ENCODE results near the gene DUS2. TPM values are rescaled to one million over a fixed set of nuclear protein-coding genes. Genes with fewer than 3 reads are reported as not detected.
"Not testable (repeated sequence)": the region's sequence is repeated elsewhere in the genome, so short reads cannot be mapped to it uniquely, and the experiment has no call there.

Gene DUS2
- total RNA-seq, 1 experiment from 2014 or later: 23.7 TPM

DNA sequence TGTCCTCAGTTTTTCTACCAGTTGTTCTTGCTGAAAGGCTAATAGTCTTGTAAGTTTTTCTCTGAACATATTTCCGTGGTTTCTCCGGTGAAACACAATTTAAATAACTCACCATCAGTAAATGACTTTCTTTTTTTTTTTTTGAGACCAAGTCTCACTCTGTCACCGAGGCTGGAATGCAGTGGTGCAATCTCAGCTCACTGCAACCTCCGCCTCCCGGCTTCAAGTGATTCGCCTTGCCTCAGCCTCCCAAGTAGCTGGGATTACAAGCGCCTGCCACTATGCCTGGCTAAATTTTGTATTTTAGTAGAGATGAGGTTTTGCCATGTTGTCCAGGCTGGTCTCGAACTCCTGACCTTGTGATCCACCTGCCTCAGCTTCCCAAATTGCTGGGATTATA lies 91.9 kb downstream of the DUS2 start:
- H3K4me3 ChIP-seq (ENCODE audit: low read length); H3K4me2 ChIP-seq (ENCODE audit: low read depth, low read length, poor library complexity, severe bottlenecking); H3K27me3 ChIP-seq (ENCODE audit: low read length); DNase-seq; H3K27ac ChIP-seq (ENCODE audit: low read length); H3K9me3 ChIP-seq (ENCODE audit: low read length); H4K20me1 ChIP-seq (ENCODE audit: insufficient read depth, low read depth, low read length); H3K36me3 ChIP-seq (ENCODE audit: insufficient read depth, low read length); H2AFZ ChIP-seq (ENCODE audit: low read length); H3K9me2 ChIP-seq (replicated peaks; ENCODE audit: insufficient read depth, low read length); H3K9ac ChIP-seq (ENCODE audit: low read length): not testable (repeated sequence)
- peaks cover 45% of the 10 kb centered on the region for H3K4me1 ChIP-seq (ENCODE audit: low read length)
- H3K79me2 ChIP-seq (ENCODE audit: low read length): peaks cover 97% of the 10 kb centered on the region

- Histone ChIP-seq H3K9ac (ENCODE audit: low read length) (no peak overlapping the region), H3K27me3 (ENCODE audit: low read length) (no peaks in the 10 kb centered on the region), H3K4me3 (ENCODE audit: low read length) (no peak overlapping the region), H3K27ac (ENCODE audit: low read length) (0 out of 2 replicates have a peak overlapping the region, but pooled peaks have one; percentile 0), H3K9me2 (replicated peaks; ENCODE audit: insufficient read depth, low read length) (no peaks in the 10 kb centered on the region), H3K4me1 (ENCODE audit: low read length) (peaks cover 54% of the 10 kb centered on the region), H2AFZ (ENCODE audit: low read length) (no peak overlapping the region), H3K79me2 (ENCODE audit: low read length) (peaks cover 99% of the 10 kb centered on the region), H3K9me3 (ENCODE audit: low read length) (no peaks in the 10 kb centered on the region), H3K36me3 (ENCODE audit: insufficient read depth, low read length) (no peaks in the 10 kb centered on the region), H4K20me1 (ENCODE audit: insufficient read depth, low read depth, low read length) (no peaks in the 10 kb centered on the region), H3K4me2 (ENCODE audit: low read depth, low read length, poor library complexity, severe bottlenecking) (no peak overlapping the region)
- no peak for DNase-seq
These were observed 92.8 kb downstream of the DUS2 start for GRCh38 chr16:68115851-68116250.

DNA sequence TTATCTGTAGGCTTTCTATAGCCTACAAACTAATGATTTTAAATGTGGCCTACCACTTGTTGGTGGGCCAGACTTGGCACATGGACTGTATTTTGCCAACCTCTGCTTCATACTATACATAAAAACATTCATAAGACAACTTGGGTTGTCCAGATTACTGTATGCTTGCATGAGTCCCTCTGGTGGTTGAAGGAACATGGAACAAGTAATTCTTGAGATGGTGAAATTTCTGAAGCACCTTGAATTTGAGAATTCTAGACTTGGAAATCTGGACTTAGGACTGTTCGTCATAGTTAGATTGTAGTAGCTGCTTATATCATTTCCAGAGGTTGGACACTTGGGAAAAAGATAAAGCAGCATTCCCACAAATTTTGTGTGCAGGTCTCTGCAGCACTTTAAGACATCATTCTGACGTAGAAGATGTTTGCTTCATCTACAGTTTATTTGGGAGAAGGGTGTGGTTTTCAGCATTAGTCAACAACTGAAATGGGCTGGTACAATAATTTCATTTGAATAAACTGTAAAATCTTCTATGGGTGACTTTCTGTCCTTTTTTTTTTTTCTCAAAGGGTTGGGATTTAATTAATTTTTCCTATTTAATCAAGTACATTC lies 93.3 kb downstream of the DUS2 start:
- no peak overlapping the region for H3K4me2 ChIP-seq (ENCODE audit: low read depth, low read length, poor library complexity, severe bottlenecking)
- peak overlapping the region; percentile 30; the same call in 1 of the 2 replicates for H3K27ac ChIP-seq (ENCODE audit: low read length)
- no peaks in the 10 kb centered on the region for H3K9me3 ChIP-seq (ENCODE audit: low read length)
- peaks cover 99% of the 10 kb centered on the region for H3K79me2 ChIP-seq (ENCODE audit: low read length)
- no peaks in the 10 kb centered on the region for H3K27me3 ChIP-seq (ENCODE audit: low read length)
- no peaks in the 10 kb centered on the region for H3K9me2 ChIP-seq (replicated peaks; ENCODE audit: insufficient read depth, low read length)
- no peak overlapping the region for H2AFZ ChIP-seq (ENCODE audit: low read length)
- peak; percentile 77 for DNase-seq
- no peaks in the 10 kb centered on the region for H4K20me1 ChIP-seq (ENCODE audit: insufficient read depth, low read depth, low read length)
- peaks cover 54% of the 10 kb centered on the region for H3K4me1 ChIP-seq (ENCODE audit: low read length)
- H3K9ac ChIP-seq (ENCODE audit: low read length): no peak overlapping the region
- H3K4me3 ChIP-seq (ENCODE audit: low read length): no peak overlapping the region
- H3K36me3 ChIP-seq (ENCODE audit: insufficient read depth, low read length): no peaks in the 10 kb centered on the region

DNA sequence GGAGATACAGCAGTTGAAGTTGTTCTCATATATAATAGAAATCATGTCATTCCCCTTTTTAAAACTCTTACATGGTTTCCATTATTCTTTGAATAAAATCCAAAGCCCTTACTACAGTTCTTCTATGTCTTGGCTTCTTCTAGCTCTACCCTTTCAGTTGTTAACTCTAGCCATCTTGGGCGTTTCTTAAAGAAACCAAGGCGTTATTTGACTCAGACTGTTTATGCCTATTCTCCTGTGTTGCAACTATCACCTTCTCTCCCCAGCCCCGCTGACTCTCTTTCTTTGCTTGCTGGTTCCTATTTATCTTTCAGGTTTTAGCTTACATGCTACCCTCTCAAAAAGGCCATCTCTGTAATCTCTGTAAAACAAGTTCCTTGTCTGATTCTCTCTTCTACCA lies 94.8 kb downstream of the DUS2 start:
- H3K4me1 ChIP-seq (ENCODE audit: low read length): peaks cover 54% of the 10 kb centered on the region
- H3K36me3 ChIP-seq (ENCODE audit: insufficient read depth, low read length): peaks cover 9% of the 10 kb centered on the region; the same call in 1 of the 2 replicates
- no peak overlapping the region for H3K4me3 ChIP-seq (ENCODE audit: low read length)
- DNase-seq: no peak
- H3K27ac ChIP-seq (ENCODE audit: low read length): peak overlapping the region; percentile 71
- H3K27me3 ChIP-seq (ENCODE audit: low read length): no peaks in the 10 kb centered on the region
- H3K9me2 ChIP-seq (replicated peaks; ENCODE audit: insufficient read depth, low read length): no peaks in the 10 kb centered on the region
- peaks cover 100% of the 10 kb centered on the region for H3K79me2 ChIP-seq (ENCODE audit: low read length)
- H3K9me3 ChIP-seq (ENCODE audit: low read length): no peaks in the 10 kb centered on the region
- no peak overlapping the region for H3K9ac ChIP-seq (ENCODE audit: low read length)
- peak overlapping the region; percentile 42 for H3K4me2 ChIP-seq (ENCODE audit: low read depth, low read length, poor library complexity, severe bottlenecking)
- no peak overlapping the region for H2AFZ ChIP-seq (ENCODE audit: low read length)
- no peaks in the 10 kb centered on the region for H4K20me1 ChIP-seq (ENCODE audit: insufficient read depth, low read depth, low read length)

- peak overlapping the region; percentile 9; the same call in 1 of the 2 replicates for H3K4me3 ChIP-seq (ENCODE audit: low read length)
- not testable (repeated sequence) for H3K9me2 ChIP-seq (replicated peaks; ENCODE audit: insufficient read depth, low read length); H3K36me3 ChIP-seq (ENCODE audit: insufficient read depth, low read length); H3K27me3 ChIP-seq (ENCODE audit: low read length); H3K9me3 ChIP-seq (ENCODE audit: low read length); H4K20me1 ChIP-seq (ENCODE audit: insufficient read depth, low read depth, low read length); H2AFZ ChIP-seq (ENCODE audit: low read length)
- peak overlapping the region; percentile 42 for H3K4me2 ChIP-seq (ENCODE audit: low read depth, low read length, poor library complexity, severe bottlenecking)
- H3K27ac ChIP-seq (ENCODE audit: low read length): peak overlapping the region; percentile 71
- DNase-seq: peak; percentile 64
- 0 out of 2 replicates have a peak overlapping the region, but pooled peaks have one; percentile 34 for H3K9ac ChIP-seq (ENCODE audit: low read length)
- H3K4me1 ChIP-seq (ENCODE audit: low read length): peaks cover 54% of the 10 kb centered on the region
- peaks cover 99% of the 10 kb centered on the region for H3K79me2 ChIP-seq (ENCODE audit: low read length)
These were observed 95.9 kb downstream of the DUS2 start for GRCh38 chr16:68118954-68119353.

DNA sequence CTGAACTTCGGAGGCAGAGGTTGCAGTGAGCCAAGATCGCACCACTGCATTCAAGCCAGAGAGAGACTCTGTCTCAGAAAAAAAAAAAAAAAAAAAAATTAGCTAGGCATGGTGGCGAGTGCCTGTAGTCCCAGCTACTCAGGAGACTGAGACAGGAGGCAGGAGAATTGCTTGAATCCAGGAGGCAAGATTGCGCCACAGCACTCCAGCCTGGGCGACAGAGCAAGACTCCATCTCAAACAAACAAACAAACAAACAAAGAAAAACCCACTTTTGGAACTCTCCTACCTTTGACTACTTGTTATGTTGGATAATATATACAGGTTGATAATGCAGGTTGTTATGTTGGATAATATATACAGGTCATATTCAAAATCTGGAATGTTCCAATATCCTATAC lies 97.4 kb downstream of the DUS2 start:
- Histone ChIP-seq H3K4me1 (ENCODE audit: low read length) (peaks cover 56% of the 10 kb centered on the region), H3K79me2 (ENCODE audit: low read length) (peaks cover 99% of the 10 kb centered on the region)
- H3K4me3 ChIP-seq (ENCODE audit: low read length); H3K36me3 ChIP-seq (ENCODE audit: insufficient read depth, low read length); H2AFZ ChIP-seq (ENCODE audit: low read length); DNase-seq; H3K27ac ChIP-seq (ENCODE audit: low read length); H3K4me2 ChIP-seq (ENCODE audit: low read depth, low read length, poor library complexity, severe bottlenecking); H4K20me1 ChIP-seq (ENCODE audit: insufficient read depth, low read depth, low read length); H3K9me3 ChIP-seq (ENCODE audit: low read length); H3K27me3 ChIP-seq (ENCODE audit: low read length); H3K9ac ChIP-seq (ENCODE audit: low read length); H3K9me2 ChIP-seq (replicated peaks; ENCODE audit: insufficient read depth, low read length): not testable (repeated sequence)

GRCh38 chr16:68126395-68126794 lies 103.3 kb downstream of the DUS2 start:
- Histone ChIP-seq H3K9ac (ENCODE audit: low read length) (no peak overlapping the region), H3K27ac (ENCODE audit: low read length) (peak overlapping the region; percentile 27; the same call in 1 of the 2 replicates), H3K79me2 (ENCODE audit: low read length) (peaks cover 90% of the 10 kb centered on the region), H3K9me2 (replicated peaks; ENCODE audit: insufficient read depth, low read length) (no peaks in the 10 kb centered on the region), H3K9me3 (ENCODE audit: low read length) (no peaks in the 10 kb centered on the region), H3K36me3 (ENCODE audit: insufficient read depth, low read length) (peaks cover 10% of the 10 kb centered on the region; the same call in 1 of the 2 replicates), H3K4me1 (ENCODE audit: low read length) (peaks cover 54% of the 10 kb centered on the region), H4K20me1 (ENCODE audit: insufficient read depth, low read depth, low read length) (no peaks in the 10 kb centered on the region), H2AFZ (ENCODE audit: low read length) (no peak overlapping the region), H3K4me3 (ENCODE audit: low read length) (no peak overlapping the region), H3K27me3 (ENCODE audit: low read length) (no peaks in the 10 kb centered on the region), H3K4me2 (ENCODE audit: low read depth, low read length, poor library complexity, severe bottlenecking) (no peak overlapping the region)
- DNase-seq: no peak

GRCh38 chr16:68128577-68129305 lies 105.7 kb downstream of the DUS2 start:
- Histone ChIP-seq H3K4me3 (ENCODE audit: low read length) (no peak overlapping the region), H3K27me3 (ENCODE audit: low read length) (no peaks in the 10 kb centered on the region), H3K9me2 (replicated peaks; ENCODE audit: insufficient read depth, low read length) (no peaks in the 10 kb centered on the region), H3K4me1 (ENCODE audit: low read length) (peaks cover 64% of the 10 kb centered on the region), H2AFZ (ENCODE audit: low read length) (no peak overlapping the region), H3K27ac (ENCODE audit: low read length) (peak overlapping the region; percentile 71), H3K4me2 (ENCODE audit: low read depth, low read length, poor library complexity, severe bottlenecking) (no peak overlapping the region), H4K20me1 (ENCODE audit: insufficient read depth, low read depth, low read length) (no peaks in the 10 kb centered on the region), H3K36me3 (ENCODE audit: insufficient read depth, low read length) (peaks cover 12% of the 10 kb centered on the region), H3K9ac (ENCODE audit: low read length) (no peak overlapping the region), H3K9me3 (ENCODE audit: low read length) (no peaks in the 10 kb centered on the region), H3K79me2 (ENCODE audit: low read length) (peaks cover 91% of the 10 kb centered on the region)
- DNase-seq: no peak
